ENCODE results near the gene ARPC4.
"Not testable (repeated sequence)": the region's sequence is repeated elsewhere in the genome, so short reads cannot be mapped to it uniquely, and the experiment has no call there.

The ARPC4 gene

GRCh38 chr3:9770276-9770812 is 22.5 kb upstream of the ARPC4 start:
- DNase-seq (ENCODE audit: low spot score), result peak; percentile 69

DNA sequence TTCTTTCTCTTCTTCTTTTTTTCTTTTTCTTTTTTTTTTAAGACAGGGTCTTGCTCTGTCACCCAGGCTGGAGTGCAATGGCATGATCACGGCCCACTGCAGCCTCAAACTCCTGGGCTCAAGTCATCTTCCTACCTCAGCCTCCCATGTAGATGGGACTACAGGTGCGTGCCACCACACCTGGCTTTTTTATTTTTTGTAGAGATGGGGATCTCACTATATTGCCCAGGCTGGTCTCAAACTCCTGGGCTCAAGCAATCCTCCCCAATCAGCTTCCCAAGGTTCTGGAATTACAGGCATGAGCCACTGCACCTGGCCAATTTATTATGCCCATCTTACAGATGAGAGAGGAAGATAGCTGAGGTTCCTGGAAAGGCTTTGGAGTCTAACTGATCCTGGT is 21.9 kb upstream of the ARPC4 start:
- not testable (repeated sequence) for DNase-seq (ENCODE audit: low spot score)

- DNase-seq (ENCODE audit: low spot score), result no peak
Measured at GRCh38 chr3:9776896-9777693, 15.8 kb upstream of the ARPC4 start.

DNA sequence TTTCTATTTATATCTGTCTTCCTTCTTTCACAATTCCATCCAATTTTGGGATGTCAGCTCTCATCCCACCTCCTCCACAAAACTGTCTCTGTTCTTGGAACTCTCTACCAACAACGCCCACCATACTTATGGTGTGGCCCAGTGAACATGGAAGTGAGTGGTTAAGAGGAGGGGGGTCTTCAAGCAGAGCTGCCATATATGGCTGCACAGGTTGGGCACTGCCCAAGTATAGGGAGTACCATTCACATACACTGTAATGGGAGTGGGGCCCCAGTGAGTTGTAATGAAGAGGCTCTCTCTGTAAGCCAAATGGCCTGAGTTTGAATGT is 15.2 kb upstream of the ARPC4 start:
- DNase-seq (ENCODE audit: low spot score), result peak; percentile 58

DNA sequence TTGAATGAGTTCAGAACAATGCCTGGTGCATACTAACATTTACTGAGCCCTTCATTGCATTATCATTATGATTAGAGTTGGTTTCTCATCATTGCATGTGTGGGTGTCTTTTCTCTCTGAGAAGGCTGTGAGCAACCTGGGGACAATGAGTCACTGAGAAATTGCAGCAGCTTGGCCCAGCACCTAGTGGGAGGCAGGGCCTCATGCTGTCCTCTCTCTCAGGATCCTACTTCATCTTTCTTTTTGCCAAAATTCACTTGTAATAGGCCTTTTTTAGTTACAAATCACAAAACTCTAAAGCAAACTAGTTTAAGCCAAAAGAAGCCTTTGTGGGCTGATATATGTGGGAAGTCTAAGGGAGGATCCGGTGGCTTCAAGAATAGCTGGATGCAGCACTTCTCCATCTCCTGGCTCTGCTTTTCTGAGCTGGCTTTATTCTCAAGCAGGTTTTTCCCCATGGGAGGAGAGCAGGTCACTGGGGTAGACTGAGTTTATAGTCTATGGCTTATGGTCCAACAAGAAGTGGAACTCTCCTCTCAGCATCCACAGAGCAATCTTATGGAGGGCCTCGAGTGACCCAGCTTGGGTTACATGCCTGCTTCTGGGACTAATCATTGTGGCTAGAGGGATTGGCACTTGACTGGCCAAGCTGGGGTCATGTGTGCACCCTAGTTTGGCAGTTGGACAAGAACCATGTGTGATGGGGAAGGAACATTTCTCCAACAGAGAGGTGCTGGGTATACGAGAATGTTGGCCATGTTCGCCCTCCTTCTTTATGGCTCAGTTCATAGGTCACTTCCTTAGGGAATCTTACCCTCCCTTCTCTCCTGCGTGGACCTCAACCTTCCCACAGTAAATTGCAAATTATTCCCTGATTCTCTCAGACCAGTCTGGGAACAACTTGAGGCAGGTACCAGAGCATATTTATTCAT is 14.5 kb upstream of the ARPC4 start:
- DNase-seq (ENCODE audit: low spot score), result peak; percentile 78

- DNase-seq (ENCODE audit: low spot score), result no peak
Measured at GRCh38 chr3:9779075-9779593, 13.7 kb upstream of the ARPC4 start.

DNA sequence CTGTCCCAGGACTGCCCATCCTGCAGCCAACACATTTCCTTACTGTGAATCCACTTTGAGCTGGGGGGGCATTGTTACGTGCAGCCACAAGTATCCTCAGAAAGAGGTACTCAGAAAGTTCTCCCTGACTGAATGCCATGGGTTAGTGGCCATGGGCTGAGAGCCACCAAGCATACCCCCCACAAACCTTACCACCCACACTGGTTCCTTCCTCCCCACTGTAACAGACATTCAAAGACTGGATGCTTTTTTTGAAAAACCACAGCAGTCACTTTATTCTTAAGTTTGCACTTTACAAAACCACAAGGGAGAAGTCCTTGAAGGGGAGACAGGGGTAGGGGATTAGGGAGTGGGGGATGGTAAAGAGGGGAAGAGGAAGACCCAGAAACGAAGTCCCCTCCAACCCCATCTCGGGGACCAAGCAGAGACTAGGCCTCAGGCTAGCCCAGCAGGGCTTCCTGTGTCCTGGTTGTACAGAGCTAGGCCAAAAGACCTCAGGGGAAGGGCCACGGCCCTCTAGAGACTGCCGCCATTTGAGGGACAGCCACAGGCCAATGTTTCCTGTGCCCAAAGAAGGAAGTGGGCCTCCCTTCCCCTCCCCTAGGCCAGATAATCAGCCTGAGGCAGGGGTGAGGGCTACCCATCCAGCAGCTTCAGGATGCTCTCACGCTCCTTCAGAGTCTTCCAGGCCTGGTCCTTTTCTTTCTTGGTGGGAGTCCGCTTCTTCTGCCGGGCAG is 13.0 kb upstream of the ARPC4 start:
- peak; percentile 71 for DNase-seq (ENCODE audit: low spot score)

- DNase-seq (ENCODE audit: low spot score), result no peak
Measured at GRCh38 chr3:9780458-9780812, 12.4 kb upstream of the ARPC4 start.

DNA sequence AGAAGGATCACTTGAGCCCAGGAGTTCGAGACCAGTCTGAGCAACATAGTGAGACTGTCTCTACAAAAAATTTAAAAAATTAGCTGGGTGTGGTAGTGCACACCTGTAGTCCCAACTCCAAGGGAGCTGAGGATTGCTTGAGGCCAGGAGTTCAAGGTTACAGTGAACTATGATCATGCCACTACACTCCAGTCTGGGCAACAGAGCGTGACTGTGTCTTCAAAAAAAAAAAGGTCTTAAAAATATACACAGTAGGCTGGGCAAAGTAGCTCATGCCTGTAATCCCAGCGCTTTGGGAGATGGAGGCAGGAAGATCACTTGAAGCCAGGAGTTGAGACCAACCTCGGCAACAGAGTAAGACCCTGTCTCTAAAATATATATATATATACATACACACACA is 12.0 kb upstream of the ARPC4 start:
- no peak for DNase-seq (ENCODE audit: low spot score)

GRCh38 chr3:9781551-9781950 is 11.3 kb upstream of the ARPC4 start:
- no peak for DNase-seq (ENCODE audit: low spot score)

DNA sequence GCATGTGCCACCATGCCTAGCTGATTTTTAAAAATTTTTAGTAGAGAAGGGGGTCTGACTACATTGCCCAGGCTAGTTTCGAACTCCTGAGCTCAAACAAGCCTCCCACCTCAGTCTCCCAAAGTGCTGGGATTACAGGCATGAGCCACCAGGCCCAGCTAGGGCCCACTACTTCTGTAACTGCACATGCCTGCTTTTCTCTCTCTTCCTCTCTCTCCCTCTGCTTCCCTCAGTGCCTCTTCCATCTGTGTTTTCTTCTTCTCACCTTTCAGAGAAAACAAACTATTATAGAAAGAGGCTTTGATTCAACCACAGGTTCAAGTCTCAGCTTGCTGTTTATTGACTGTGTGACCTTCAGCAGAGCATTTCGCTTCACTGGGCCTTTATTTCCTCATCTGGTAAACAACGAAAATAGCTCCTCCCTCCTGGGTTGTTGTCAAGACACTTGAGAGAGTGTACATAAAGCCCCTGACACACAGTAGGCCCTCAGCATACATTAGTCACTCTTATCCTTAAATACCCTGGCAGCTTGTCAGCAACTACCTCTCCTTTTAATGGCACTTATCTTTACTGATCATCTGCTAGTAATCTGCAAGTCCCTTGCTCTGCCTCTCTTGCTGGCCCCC is 10.8 kb upstream of the ARPC4 start:
- DNase-seq (ENCODE audit: low spot score), result no peak

GRCh38 chr3:9782770-9783169 is 10.1 kb upstream of the ARPC4 start:
- DNase-seq (ENCODE audit: low spot score), result peak; percentile 52

DNA sequence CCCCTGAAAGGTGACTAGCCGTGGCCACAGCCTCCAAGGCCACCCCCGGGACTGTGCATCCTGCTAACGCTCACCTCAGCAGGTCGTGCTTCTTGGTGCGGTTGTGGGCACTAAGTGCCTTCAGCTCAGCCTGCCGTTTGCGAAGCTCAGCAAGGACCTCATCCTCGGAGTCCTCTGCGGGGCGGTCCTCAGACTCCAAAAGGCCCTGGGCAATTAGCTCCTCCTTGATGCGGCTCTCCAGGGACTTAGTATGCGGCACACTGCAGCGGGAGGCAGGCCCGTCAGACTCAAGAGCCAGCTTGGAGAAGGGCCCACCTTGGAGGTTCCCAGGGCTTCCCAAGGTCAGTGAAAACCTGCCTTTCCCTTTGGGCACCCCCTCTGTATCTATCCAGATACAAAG is 8.9 kb upstream of the ARPC4 start:
- DNase-seq (ENCODE audit: low spot score), result peak; percentile 62

DNA sequence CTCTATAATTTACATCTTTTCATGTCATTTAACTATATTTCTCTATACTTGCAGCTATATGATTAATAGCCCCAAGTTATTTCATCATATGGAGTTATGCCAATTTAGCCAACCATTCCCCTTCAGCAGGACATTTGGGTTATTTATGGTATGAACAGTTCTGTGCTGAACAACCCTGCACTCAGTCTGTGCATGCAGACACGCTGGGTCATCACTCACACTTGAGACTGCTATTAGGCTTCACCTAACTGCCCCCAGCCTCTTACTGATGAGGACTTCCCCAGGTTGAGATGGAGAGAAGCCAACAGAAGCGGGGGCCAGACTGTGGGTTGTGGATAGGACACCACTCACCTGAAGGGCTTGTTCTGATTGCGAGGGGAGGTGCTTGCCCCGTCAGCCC is 7.9 kb upstream of the ARPC4 start:
- DNase-seq (ENCODE audit: low spot score), result no peak

- no peak for DNase-seq (ENCODE audit: low spot score)
Measured at GRCh38 chr3:9785602-9786001, 7.3 kb upstream of the ARPC4 start.

DNA sequence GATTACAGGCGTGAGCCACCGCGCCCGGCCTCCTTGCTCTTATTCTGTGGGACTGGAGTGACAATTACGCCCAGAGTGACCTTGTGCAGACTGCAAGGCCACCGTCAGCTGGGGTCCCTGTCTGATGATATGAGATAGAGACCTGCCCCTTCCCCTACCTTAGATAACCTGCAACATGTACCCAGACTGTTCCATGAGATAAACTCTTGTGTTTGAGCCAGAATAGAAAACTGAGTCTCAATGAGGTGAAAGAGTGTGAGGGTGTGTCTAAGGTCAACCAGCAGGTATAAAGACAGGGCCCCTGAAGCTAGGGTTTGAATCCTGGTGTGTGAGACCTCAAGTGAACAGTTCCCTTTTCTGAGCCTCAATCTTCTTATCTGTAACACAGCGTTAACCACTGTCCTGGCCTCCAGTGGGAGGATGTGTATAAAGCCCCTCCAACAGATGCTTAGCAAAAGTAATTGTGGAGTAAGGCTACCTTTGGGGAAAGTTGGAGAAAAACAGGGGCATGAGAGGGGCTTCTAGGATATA is 6.6 kb upstream of the ARPC4 start:
- no peak for DNase-seq (ENCODE audit: low spot score)

GRCh38 chr3:9786825-9787669 is 5.8 kb upstream of the ARPC4 start:
- DNase-seq (ENCODE audit: low spot score), result no peak

DNA sequence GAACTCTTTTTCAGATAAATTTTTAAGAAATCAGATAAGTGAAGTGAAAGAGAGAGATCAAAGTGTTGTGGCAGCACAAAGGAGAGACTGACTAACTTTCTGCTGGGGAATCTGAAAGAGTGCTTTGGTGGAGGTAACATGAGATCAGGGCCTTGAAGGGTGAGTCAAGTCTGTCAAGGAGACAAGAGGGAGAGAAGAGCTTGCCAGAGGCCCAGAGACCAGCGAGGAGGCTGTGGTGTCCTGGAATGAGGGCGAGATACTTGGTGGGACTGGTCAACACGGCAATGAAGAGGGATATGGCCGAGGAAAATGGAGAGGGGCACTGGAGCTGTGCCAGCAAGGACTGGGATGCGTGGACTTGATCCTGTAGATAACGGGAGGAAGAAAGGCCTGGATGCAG is 5.2 kb upstream of the ARPC4 start:
- DNase-seq (ENCODE audit: low spot score), result no peak

GRCh38 chr3:9791127-9791526 is 1.8 kb upstream of the ARPC4 start:
- no peak for DNase-seq (ENCODE audit: low spot score)

DNA sequence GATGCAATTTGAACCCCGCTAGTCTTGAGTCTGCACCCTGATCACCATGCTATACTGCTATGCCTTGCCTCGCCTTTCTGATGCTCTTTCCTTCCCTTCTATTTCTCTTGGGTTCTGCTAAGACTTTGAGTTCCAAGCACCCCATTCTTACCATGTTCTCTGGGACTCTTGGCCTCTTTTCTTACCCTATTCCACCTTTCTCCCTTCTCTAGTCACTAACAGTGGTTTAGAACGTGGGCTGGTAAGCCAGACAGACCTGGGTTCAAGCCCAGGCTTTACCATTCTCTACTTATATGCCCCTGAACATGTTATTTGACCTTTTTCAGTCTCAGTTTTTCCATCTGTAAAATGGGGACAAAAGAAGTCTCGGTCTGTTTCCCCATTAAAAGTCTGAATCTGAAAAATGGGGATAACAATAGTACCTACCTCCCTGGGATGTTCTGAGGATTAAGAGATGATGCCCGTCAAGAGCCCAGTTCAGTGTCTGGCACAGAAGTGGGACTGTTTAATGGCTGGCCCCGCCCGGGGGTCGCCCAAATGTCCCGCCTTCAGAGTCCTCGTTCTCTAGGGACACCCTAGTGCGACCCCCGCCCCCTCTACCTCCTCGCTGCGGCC is 985 bp upstream of the ARPC4 start:
- DNase-seq (ENCODE audit: low spot score), result no peak
